Tibial nerve (tissue), 4 donors: ENCODE data around the gene LBX2. TPM values are rescaled to one million over a fixed set of nuclear protein-coding genes. Genes with fewer than 3 reads are reported as not detected.

Source experiments
- DNase-seq, 2 donors: peaks; one replicate each; pipeline ENCODE4 v3.0.0-alpha.2; 2019; ENCODE audit warnings: low spot score in 2 of 2
- H3K27ac ChIP-seq, 4 donors: fragments of 200-600 bp; sonication (generic) in 3 of 4; one replicate each; pipeline ENCODE4 v1.5.1; 2017 to 2019; ENCODE audit warnings: mild to moderate bottlenecking in 1 of 4
- H3K27me3 ChIP-seq, 2 donors: fragments of 200-600 bp; sonication (generic) in 1 of 2; one replicate each; pipeline versions ENCODE4 v1.5.1 to v1.6.0; 2017 to 2019
- H3K36me3 ChIP-seq, 3 donors: fragments of 200-600 bp; sonication (generic); one replicate each; pipeline ENCODE4 v1.5.1; 2018 to 2019
- H3K4me1 ChIP-seq, 4 donors: fragments of 200-600 bp; sonication (generic) in 3 of 4; one replicate each; pipeline ENCODE4 v1.5.1; 2017 to 2019
- H3K4me3 ChIP-seq, 4 donors: fragments of 200-600 bp; sonication (generic) in 3 of 4; one replicate each; pipeline ENCODE4 v1.5.1; 2017 to 2019; ENCODE audit warnings: mild to moderate bottlenecking in 1 of 4, moderate library complexity in 1 of 4
- H3K9me3 ChIP-seq, 4 donors: fragments of 200-600 bp; sonication (generic) in 3 of 4; one replicate each; pipeline ENCODE4 v1.5.1; 2017 to 2019
- CTCF ChIP-seq, 5 experiments: fragments of 200-600 bp in 3 of 5; fragments of 450-650 bp in 2 of 5; sonication (generic) in 3 of 5; IDR thresholded peaks; one replicate each; pipeline ENCODE4 v1.5.1; 2016 to 2019; ENCODE audit warnings: antibody characterized with exemption in 5 of 5, mild to moderate bottlenecking in 3 of 5, moderate library complexity in 2 of 5
- EP300 ChIP-seq, 2 donors: sonication (generic); formaldehyde crosslinking; IDR thresholded peaks; one replicate each; pipeline ENCODE4 v1.6.1; 2017; ENCODE audit warnings: antibody characterized with exemption in 2 of 2, mild to moderate bottlenecking in 1 of 2
- POLR2A ChIP-seq, 2 donors: fragments of 450-650 bp; IDR thresholded peaks; one replicate each; pipeline ENCODE4 v1.6.1; 2017; ENCODE audit warnings: antibody characterized with exemption in 2 of 2, mild to moderate bottlenecking in 2 of 2, moderate library complexity in 2 of 2
- WGBS, 2 donors: methylation state at CpG; one replicate each; pipeline ENCODE4 v1.1.5; 2018; 5-methylcytosine and 5-hydroxymethylcytosine counted together
- total RNA-seq, 4 donors: library from RNA; depleted of rRNA; stranded (reverse); fragments of >200 nt; gene quantifications; one replicate each; pipeline ENCODE4 v1.1.0, GENCODE V29; 2016

LBX2 gene
- total RNA-seq, 4 donors from 2014 or later: 0.20 to 4.4 (median 1.6) TPM

GRCh38 chr2:74474899-74475298 lies 24.5 kb downstream of the LBX2 start:
- H3K4me3 ChIP-seq: no peak overlapping the region
- H3K27ac ChIP-seq: no peak overlapping the region
- no peaks in the 10 kb centered on the region for H3K27me3 ChIP-seq
- TF ChIP-seq CTCF (IDR thresholded peaks at IDR 0.05): peak in 1 of 5 experiments; percentile 15
- no peak for TF ChIP-seq POLR2A (IDR thresholded peaks at IDR 0.05)
- no peak for DNase-seq
- peaks cover 0 to 57% (median 0%) of the 10 kb centered on the region in 3 donors for H3K36me3 ChIP-seq
- H3K9me3 ChIP-seq: no peaks in the 10 kb centered on the region
- peaks cover 0 to 31% (median 15%) of the 10 kb centered on the region in 4 donors for H3K4me1 ChIP-seq
- 87 to 90% methylated on average over 5 of the region's 5 CpGs for WGBS, 2 donors

- H3K4me3 ChIP-seq: no peak overlapping the region
- H3K36me3 ChIP-seq: peaks cover 0 to 52% (median 0%) of the 10 kb centered on the region in 3 donors
- no peaks in the 10 kb centered on the region for H3K27me3 ChIP-seq
- TF ChIP-seq EP300 (IDR thresholded peaks at IDR 0.05): no peak
- no peak for TF ChIP-seq CTCF (IDR thresholded peaks at IDR 0.05)
- TF ChIP-seq POLR2A (IDR thresholded peaks at IDR 0.05): no peak
- H3K9me3 ChIP-seq: no peaks in the 10 kb centered on the region
- WGBS, 2 donors: 94 to 96% methylated on average over 6 of the region's 6 CpGs
- H3K27ac ChIP-seq: no peak overlapping the region
- H3K4me1 ChIP-seq: peaks cover 0 to 31% (median 15%) of the 10 kb centered on the region in 4 donors
- no peak for DNase-seq
These were observed 24.9 kb downstream of the LBX2 start for GRCh38 chr2:74474481-74474880.

DNA sequence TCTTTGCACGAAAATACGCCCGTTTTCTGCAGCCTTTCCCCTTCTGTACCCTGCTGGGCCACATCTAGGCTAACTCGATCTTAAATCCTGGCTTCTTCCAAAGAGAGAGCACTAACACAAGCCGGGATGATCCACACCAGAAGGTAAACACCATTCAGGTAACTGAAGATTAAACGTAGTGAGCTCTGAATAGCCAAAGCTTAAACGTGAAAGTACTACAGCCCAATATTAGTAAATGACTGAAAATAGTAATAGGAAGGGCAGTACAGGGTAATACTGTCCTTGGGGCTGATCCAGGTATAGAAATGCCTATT lies 26.5 kb downstream of the LBX2 start:
- peak overlapping the region; percentile 51 to 67 (median 60) for H3K4me3 ChIP-seq
- TF ChIP-seq CTCF (IDR thresholded peaks at IDR 0.05): no peak
- TF ChIP-seq EP300 (IDR thresholded peaks at IDR 0.05): no peak
- no peak for TF ChIP-seq POLR2A (IDR thresholded peaks at IDR 0.05)
- peak overlapping the region; percentile 68 to 89 (median 82) for H3K27ac ChIP-seq
- peaks cover 0 to 31% (median 15%) of the 10 kb centered on the region in 4 donors for H3K4me1 ChIP-seq
- no peaks in the 10 kb centered on the region for H3K27me3 ChIP-seq
- WGBS, 2 donors: 7 to 9% methylated on average over 7 of the region's 7 CpGs
- H3K9me3 ChIP-seq: no peaks in the 10 kb centered on the region
- DNase-seq: no peak
- peaks cover 0 to 39% (median 0%) of the 10 kb centered on the region in 3 donors for H3K36me3 ChIP-seq

DNA sequence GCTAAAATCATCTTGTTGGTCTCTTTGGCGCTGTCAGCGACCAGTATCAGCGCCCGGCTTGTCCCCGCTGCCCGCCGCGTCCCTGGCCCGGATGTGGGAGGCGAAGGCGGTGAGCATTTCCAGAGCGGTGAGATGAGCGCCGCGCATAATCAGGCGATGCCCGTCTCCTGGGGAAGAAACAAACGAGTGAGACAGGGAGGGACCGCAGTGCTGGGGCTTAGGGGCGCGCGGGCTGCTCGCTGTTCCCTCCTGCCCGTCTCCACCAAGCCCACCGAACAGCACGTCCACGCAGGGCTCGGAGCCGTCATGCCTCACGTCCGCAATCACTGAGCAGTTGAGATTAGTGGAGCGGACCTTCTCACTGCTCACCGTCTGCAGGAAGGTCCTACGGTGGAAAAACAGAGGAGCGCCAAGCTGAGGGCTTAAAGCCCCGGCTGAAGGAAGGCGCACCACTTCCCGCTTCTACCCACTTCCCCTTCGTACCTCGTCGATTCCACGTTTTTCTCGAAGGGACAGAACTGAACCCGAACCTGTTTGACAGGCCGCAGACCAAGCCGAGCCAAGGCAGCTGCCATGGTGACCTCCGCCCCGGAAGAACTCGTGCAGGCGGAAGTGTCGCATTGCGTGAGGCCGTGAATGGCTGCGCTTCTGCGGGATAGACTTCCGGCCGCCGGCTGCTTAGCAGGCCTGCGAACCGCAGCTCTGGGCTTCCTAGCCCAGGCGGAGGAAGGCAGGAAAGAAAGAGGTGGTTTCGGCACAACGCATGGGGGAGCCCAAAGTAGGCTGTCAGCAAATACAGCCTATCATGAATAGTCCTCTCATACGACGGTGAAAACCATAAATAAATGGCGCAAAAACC lies 27.1 kb downstream of the LBX2 start, which contains the start of gene MRPL53:
TSS of gene MRPL53 (minus strand) at position 595 of the 859 bp plus-strand sequence. CDS start at position 575, 20 bp downstream.
- peak within 1 kb of the TSS; percentile 68 to 89 (median 82) for H3K27ac ChIP-seq
- H3K27me3 ChIP-seq: no peaks in the 10 kb centered on the region
- H3K9me3 ChIP-seq: no peaks in the 10 kb centered on the region
- TF ChIP-seq POLR2A (IDR thresholded peaks at IDR 0.05): peak; percentile 57 to 79
- TF ChIP-seq CTCF (IDR thresholded peaks at IDR 0.05): no peak
- TF ChIP-seq EP300 (IDR thresholded peaks at IDR 0.05): peak; percentile 38 to 98
- WGBS, 2 donors: 0% methylated on average over 58 to 65 of the region's 66 CpGs
- DNase-seq: peak; percentile 93 to 97
- H3K36me3 ChIP-seq: peaks cover 0 to 33% (median 0%) of the 10 kb centered on the region in 3 donors
- H3K4me3 ChIP-seq: peak within 1 kb of the TSS; percentile 51 to 67 (median 60)
- peaks cover 0 to 27% (median 15%) of the 10 kb centered on the region in 4 donors for H3K4me1 ChIP-seq
